Nephron progenitor cell (in vitro differentiated cells): ENCODE data around the gene EPX.
A peak's percentile ranks its signal among the peaks of the same experiment; 100 is the strongest.

Experiments
- DNase-seq: peaks from one replicate; pipeline ENCODE4 v3.0.0; 2021
- H3K27ac Mint-ChIP-seq: 2 replicates; pipeline ENCODE4 v1.8.0; 2021; ENCODE audit warnings: mild to moderate bottlenecking, moderate library complexity, mixed read lengths
- H3K27me3 Mint-ChIP-seq: 2 replicates; pipeline ENCODE4 v1.8.0; 2021; ENCODE audit warnings: mild to moderate bottlenecking, low read depth, mixed read lengths; ENCODE audit not compliant: poor library complexity
- H3K36me3 Mint-ChIP-seq: 2 replicates; pipeline ENCODE4 v1.8.0; 2021; ENCODE audit warnings: low read depth, mixed read lengths
- H3K4me1 Mint-ChIP-seq: 2 replicates; pipeline ENCODE4 v1.8.0; 2021; ENCODE audit warnings: mixed read lengths
- H3K4me3 Mint-ChIP-seq: 2 replicates; pipeline ENCODE4 v1.8.0; 2021; ENCODE audit warnings: mild to moderate bottlenecking, moderate library complexity, mixed read lengths
- H3K9me3 Mint-ChIP-seq: 2 replicates; pipeline ENCODE4 v1.8.0; 2021; ENCODE audit warnings: mild to moderate bottlenecking, moderate library complexity, mixed read lengths
- TF ChIP-seq, protein P1 (sequence below): fragments of 200-600 bp; sonication (generic); IDR thresholded peaks from 2 replicates; pipeline ENCODE4 v1.5.0; 2021; ENCODE audit warnings: antibody characterized with exemption

The EPX gene

GRCh38 chr17:58249270-58250133, 57.0 kb downstream of the EPX start:
- no peak overlapping the region for H3K27ac Mint-ChIP-seq
- H3K4me3 Mint-ChIP-seq, result peak overlapping the region; percentile 73
- no peaks in the 10 kb centered on the region for H3K36me3 Mint-ChIP-seq
- no peaks in the 10 kb centered on the region for H3K4me1 Mint-ChIP-seq
- peaks cover 8% of the 10 kb centered on the region for H3K9me3 Mint-ChIP-seq
- TF ChIP-seq, protein P1, sequence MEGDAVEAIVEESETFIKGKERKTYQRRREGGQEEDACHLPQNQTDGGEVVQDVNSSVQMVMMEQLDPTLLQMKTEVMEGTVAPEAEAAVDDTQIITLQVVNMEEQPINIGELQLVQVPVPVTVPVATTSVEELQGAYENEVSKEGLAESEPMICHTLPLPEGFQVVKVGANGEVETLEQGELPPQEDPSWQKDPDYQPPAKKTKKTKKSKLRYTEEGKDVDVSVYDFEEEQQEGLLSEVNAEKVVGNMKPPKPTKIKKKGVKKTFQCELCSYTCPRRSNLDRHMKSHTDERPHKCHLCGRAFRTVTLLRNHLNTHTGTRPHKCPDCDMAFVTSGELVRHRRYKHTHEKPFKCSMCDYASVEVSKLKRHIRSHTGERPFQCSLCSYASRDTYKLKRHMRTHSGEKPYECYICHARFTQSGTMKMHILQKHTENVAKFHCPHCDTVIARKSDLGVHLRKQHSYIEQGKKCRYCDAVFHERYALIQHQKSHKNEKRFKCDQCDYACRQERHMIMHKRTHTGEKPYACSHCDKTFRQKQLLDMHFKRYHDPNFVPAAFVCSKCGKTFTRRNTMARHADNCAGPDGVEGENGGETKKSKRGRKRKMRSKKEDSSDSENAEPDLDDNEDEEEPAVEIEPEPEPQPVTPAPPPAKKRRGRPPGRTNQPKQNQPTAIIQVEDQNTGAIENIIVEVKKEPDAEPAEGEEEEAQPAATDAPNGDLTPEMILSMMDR, result peak; percentile 94
- H3K27me3 Mint-ChIP-seq, result peaks cover 96% of the 10 kb centered on the region
- DNase-seq, result peak; percentile 84

- Mint-ChIP-seq H3K36me3 (no peaks in the 10 kb centered on the region), H3K9me3 (peaks cover 8% of the 10 kb centered on the region), H3K27ac (no peak overlapping the region), H3K4me1 (no peaks in the 10 kb centered on the region), H3K4me3 (peak overlapping the region; percentile 45), H3K27me3 (peaks cover 97% of the 10 kb centered on the region)
- no peak for DNase-seq
- TF ChIP-seq, protein P1, result no peak
These were observed 58.0 kb downstream of the EPX start for GRCh38 chr17:58250344-58251011.

GRCh38 chr17:58252141-58252540, 59.6 kb downstream of the EPX start:
- Mint-ChIP-seq H3K27me3 (peaks cover 97% of the 10 kb centered on the region), H3K9me3 (peaks cover 8% of the 10 kb centered on the region), H3K36me3 (no peaks in the 10 kb centered on the region), H3K4me3 (no peak overlapping the region), H3K4me1 (no peaks in the 10 kb centered on the region), H3K27ac (no peak overlapping the region)
- no peak for DNase-seq
- TF ChIP-seq, protein P1, result no peak

DNA sequence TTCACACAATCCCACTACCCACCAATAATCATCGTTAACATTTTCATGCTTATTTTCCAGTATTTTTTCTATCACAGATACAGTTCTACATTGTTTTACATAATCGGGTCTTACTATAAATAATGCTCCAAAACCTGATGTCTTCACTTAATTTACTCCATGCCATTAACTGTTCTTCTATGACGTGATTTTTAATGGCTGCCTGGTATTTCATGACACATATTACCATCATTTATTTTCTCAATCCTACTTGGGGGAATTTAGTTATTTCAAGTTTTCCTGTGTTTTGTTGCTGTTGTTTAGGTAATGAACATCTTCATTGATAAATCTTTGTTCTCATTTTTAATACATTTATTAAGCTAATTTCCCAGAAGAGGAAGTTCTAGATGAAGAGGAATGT, 60.6 kb downstream of the EPX start:
- H3K36me3 Mint-ChIP-seq, result no peaks in the 10 kb centered on the region
- H3K4me1 Mint-ChIP-seq, result no peaks in the 10 kb centered on the region
- TF ChIP-seq, protein P1, result no peak
- peaks cover 97% of the 10 kb centered on the region for H3K27me3 Mint-ChIP-seq
- H3K4me3 Mint-ChIP-seq, result no peak overlapping the region
- H3K27ac Mint-ChIP-seq, result no peak overlapping the region
- DNase-seq, result no peak
- H3K9me3 Mint-ChIP-seq, result peaks cover 8% of the 10 kb centered on the region
